ENCODE results near the gene ESD.

Gene ESD, protein sequence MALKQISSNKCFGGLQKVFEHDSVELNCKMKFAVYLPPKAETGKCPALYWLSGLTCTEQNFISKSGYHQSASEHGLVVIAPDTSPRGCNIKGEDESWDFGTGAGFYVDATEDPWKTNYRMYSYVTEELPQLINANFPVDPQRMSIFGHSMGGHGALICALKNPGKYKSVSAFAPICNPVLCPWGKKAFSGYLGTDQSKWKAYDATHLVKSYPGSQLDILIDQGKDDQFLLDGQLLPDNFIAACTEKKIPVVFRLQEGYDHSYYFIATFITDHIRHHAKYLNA

GRCh38 chr13:46796515-46797474 lies at the start of gene ESD:
ESD (minus strand) TSS chr13:46797161; CDS start chr13:46791413, 5,748 bp downstream.
- CTCF ChIA-PET, result no interaction called here
- POLR2A ChIA-PET, result no interaction called here
- peak; percentile 78 for TF ChIP-seq SCRT2 (tag by site-specific recombination; IDR thresholded peaks at IDR 0.05)
- peak; percentile 17; the same call in 1 of the 2 replicates for TF ChIP-seq ZEB2 (tag by site-specific recombination; IDR thresholded peaks at IDR 0.05)
- TF ChIP-seq, protein P1, sequence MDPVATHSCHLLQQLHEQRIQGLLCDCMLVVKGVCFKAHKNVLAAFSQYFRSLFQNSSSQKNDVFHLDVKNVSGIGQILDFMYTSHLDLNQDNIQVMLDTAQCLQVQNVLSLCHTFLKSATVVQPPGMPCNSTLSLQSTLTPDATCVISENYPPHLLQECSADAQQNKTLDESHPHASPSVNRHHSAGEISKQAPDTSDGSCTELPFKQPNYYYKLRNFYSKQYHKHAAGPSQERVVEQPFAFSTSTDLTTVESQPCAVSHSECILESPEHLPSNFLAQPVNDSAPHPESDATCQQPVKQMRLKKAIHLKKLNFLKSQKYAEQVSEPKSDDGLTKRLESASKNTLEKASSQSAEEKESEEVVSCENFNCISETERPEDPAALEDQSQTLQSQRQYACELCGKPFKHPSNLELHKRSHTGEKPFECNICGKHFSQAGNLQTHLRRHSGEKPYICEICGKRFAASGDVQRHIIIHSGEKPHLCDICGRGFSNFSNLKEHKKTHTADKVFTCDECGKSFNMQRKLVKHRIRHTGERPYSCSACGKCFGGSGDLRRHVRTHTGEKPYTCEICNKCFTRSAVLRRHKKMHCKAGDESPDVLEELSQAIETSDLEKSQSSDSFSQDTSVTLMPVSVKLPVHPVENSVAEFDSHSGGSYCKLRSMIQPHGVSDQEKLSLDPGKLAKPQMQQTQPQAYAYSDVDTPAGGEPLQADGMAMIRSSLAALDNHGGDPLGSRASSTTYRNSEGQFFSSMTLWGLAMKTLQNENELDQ (tag by site-specific recombination; IDR thresholded peaks at IDR 0.05; ENCODE audit: low read depth), result no peak
- no peak for TF ChIP-seq ZNF274 (IDR thresholded peaks at IDR 0.05; ENCODE audit: low read length)
- no peak for TF ChIP-seq ZNF274 (tag by site-specific recombination; IDR thresholded peaks at IDR 0.05; ENCODE audit: borderline replicate concordance)
- no peak for TF ChIP-seq ZNF521 (tag by site-specific recombination; IDR thresholded peaks at IDR 0.05)
- peak; percentile 81 for TF ChIP-seq SP3 (tag by site-specific recombination; IDR thresholded peaks at IDR 0.05)
- no peak for TF ChIP-seq ZNF571 (tag by site-specific recombination; IDR thresholded peaks at IDR 0.05)
- TF ChIP-seq OSR2 (tag by site-specific recombination; IDR thresholded peaks at IDR 0.05), result no peak
- 0 out of 2 replicates have a peak, but pooled peaks have one; percentile 6 for TF ChIP-seq ZBTB11 (tag by site-specific recombination; conservative IDR thresholded peaks at IDR 0.05; ENCODE audit: low read depth)
- TF ChIP-seq ZNF146 (tag by site-specific recombination; IDR thresholded peaks at IDR 0.05), result no peak
- no peak; the same call in 1 of the 2 replicates for TF ChIP-seq ZNF623 (tag by site-specific recombination; IDR thresholded peaks at IDR 0.05)
- TF ChIP-seq ZNF658 (tag by site-specific recombination; IDR thresholded peaks at IDR 0.05), result no peak
- TF ChIP-seq ZNF544 (tag by site-specific recombination; IDR thresholded peaks at IDR 0.05), result no peak
- no peak for TF ChIP-seq ZNF362 (tag by site-specific recombination; IDR thresholded peaks at IDR 0.05)
- no peak for TF ChIP-seq ZNF133 (tag by site-specific recombination; IDR thresholded peaks at IDR 0.05)
- no peak for TF ChIP-seq ZNF747 (tag by site-specific recombination; IDR thresholded peaks at IDR 0.05)
- TF ChIP-seq, protein P2, sequence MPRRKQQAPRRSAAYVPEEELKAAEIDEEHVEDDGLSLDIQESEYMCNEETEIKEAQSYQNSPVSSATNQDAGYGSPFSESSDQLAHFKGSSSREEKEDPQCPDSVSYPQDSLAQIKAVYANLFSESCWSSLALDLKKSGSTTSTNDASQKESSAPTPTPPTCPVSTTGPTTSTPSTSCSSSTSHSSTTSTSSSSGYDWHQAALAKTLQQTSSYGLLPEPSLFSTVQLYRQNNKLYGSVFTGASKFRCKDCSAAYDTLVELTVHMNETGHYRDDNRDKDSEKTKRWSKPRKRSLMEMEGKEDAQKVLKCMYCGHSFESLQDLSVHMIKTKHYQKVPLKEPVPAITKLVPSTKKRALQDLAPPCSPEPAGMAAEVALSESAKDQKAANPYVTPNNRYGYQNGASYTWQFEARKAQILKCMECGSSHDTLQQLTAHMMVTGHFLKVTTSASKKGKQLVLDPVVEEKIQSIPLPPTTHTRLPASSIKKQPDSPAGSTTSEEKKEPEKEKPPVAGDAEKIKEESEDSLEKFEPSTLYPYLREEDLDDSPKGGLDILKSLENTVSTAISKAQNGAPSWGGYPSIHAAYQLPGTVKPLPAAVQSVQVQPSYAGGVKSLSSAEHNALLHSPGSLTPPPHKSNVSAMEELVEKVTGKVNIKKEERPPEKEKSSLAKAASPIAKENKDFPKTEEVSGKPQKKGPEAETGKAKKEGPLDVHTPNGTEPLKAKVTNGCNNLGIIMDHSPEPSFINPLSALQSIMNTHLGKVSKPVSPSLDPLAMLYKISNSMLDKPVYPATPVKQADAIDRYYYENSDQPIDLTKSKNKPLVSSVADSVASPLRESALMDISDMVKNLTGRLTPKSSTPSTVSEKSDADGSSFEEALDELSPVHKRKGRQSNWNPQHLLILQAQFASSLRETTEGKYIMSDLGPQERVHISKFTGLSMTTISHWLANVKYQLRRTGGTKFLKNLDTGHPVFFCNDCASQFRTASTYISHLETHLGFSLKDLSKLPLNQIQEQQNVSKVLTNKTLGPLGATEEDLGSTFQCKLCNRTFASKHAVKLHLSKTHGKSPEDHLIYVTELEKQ (tag by site-specific recombination; IDR thresholded peaks at IDR 0.05; ENCODE audit: borderline replicate concordance), result no peak
- TF ChIP-seq ZNF518A (tag by site-specific recombination; conservative IDR thresholded peaks at IDR 0.05; ENCODE audit: low read depth), result peak; percentile 62

More at GRCh38 chr13:46796515-46797474, at the start of gene ESD:
- H3K36me3 ChIP-seq (ENCODE audit: control insufficient read depth in 2 of 2, insufficient read depth in 1 of 2, low read length in 2 of 2), result peaks cover 3 to 7% of the 10 kb centered on the region in 2 experiments; a peak in 1 of 3 replicates
- H3K9me3 ChIP-seq (ENCODE audit: control insufficient read depth, insufficient read depth, low read depth, low read length), result no peaks in the 10 kb centered on the region
- no peaks in the 10 kb centered on the region; the same call in 1 of the 2 replicates for H3K4me1 ChIP-seq (ENCODE audit: control insufficient read depth, insufficient read depth, low read length)
- H3K4me3 ChIP-seq (ENCODE audit: low read depth, low read length), result peak within 1 kb of the TSS; percentile 96
- H3K27ac ChIP-seq (ENCODE audit: extremely low read depth, low read depth, low read length), result peak within 1 kb of the TSS; percentile 94

Measured in HEK293 (cell line).